Stimulated activated CD8-positive, alpha-beta memory T cell treated with anti-CD3 and anti-CD28 coated beads, Interleukin-15, amount 100 ng/mL, for 1 hour (primary cell): Measurements from ENCODE around the gene TSPAN11.
"Not testable (repeated sequence)": the region's sequence is repeated elsewhere in the genome, so short reads cannot be mapped to it uniquely, and the experiment has no call there.

ENCODE experiments used
- DNase-seq: peaks from one replicate; pipeline ENCODE4 v3.0.0-alpha.2; 2020; ENCODE audit warnings: low read depth

Gene TSPAN11

DNA sequence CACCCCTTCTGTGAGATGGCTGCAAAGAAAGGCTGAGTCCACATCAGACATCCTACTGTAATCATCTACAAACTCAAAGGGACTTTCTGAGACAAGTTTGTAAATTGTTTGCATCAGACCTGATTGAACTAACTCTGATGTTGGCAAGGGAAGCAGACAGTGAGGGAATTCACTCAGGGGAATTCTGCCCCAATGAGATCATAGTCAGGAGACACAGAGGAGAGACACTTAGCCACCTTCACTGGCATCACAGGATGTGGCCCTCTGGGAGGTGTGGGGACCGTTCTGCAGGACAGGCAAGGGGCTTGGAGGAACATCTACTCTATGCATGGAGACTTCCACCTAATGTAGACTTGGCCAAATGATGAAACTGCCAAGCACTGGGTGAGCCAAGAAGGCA lies 76.5 kb downstream of the TSPAN11 start:
- DNase-seq: no peak

DNA sequence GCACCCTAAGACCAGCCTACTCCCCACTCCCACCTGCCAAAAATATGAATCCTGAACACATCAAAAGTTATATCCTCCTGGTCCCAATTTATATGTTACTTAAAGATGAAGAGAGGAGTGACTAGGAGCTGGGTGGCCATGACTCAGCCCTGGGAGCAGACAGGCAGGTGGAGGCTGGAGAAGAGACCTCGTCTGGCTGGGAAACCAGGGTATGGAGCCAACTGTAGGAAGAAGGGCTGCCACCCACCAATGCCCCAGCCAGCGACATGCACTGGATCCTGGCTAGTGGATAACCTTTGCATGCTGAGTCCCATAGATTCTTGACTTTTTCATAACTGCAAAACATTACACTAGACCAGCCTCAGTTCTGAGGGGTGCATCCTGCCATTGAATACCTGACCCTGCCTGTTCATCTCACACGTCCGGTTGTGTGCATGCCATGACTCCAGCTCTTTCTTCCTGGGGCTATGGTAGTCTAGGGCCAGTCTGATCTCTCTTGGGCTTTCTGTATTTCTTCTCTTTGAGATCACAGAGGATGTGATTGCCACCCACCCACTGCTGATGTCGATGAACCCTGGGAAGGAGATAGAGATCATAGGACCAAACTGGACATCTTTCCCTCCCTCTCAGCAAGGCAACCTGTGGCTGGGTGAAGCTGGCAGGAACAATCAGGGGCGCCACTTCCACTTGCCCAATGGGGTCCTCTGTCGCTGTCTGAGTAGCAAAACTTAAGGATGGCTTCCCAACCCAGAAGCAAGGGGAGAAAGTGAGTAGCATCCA lies 77.5 kb downstream of the TSPAN11 start:
- no peak for DNase-seq

DNA sequence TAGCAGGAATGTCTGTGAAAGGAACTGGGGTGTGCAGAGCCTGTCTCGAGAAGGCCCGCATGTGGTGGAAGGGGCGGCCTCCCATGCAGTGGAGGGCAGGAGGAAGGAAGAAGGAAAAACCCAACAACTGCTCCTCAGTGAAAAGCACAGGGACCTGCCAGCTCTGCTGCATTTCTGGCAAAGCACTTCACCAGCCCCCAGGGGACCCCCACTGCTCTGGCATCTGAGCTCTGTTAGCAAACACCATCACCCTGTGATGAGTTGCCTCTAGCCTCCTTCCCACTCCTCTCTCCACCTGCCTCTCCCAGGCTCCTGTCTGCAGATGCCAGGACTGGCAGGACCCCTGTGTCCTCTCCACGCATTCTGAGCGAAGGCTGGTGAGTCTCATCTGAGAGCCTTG lies 78.1 kb downstream of the TSPAN11 start:
- DNase-seq: no peak

DNA sequence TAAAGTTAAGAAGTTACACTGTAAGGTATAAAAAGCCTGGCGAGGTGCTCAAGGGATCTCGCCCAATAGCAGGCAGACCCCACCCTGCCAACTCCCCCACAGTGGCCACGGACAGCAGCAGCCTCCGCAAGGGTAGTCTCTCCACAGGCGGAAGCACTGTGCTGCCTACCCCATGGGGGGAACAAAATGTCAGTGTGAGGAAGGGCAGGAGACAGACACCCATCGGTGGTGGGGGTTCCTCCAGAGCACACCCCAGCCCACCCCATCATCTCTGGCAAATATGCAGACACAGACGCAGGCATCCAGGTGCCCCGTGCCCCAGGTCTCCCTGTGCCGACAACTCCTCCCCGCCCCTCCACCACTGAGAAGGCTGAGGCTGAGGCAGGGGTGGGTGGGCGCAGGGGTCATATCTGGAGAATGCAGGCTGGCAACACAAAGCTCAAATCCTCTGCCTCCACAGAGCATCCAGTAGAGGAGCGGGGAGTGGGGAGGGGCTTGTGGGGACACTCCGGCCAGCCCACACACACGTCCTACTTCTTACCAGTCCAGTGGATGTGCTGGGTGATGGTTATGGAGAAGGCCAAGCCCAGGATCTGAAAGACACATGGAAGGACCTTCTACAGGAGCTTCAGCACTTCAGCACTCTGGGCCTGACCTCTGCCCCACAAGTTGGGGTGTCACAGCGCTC lies 78.9 kb downstream of the TSPAN11 start:
- no peak for DNase-seq

DNA sequence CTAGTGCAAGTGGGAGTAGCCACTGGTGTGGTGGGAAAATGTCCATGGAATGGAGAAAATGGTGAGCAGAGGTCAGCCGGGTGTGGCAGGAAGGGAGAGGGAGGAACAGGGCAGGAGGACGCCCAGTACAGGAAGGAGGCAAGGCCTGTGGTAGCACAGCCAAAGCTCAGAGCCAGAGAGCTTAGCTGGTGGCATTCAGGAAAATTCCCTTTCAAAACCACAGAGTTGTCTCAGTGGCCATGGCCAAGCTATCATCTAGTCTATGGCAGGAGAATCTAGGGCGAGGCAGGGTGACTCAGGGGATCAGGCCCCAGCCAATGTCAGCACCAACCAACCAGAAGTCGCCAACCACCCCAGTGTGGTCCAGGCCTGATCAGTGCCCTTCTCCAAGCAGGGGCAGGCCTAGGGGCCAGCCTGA lies 79.4 kb downstream of the TSPAN11 start:
- no peak for DNase-seq

DNA sequence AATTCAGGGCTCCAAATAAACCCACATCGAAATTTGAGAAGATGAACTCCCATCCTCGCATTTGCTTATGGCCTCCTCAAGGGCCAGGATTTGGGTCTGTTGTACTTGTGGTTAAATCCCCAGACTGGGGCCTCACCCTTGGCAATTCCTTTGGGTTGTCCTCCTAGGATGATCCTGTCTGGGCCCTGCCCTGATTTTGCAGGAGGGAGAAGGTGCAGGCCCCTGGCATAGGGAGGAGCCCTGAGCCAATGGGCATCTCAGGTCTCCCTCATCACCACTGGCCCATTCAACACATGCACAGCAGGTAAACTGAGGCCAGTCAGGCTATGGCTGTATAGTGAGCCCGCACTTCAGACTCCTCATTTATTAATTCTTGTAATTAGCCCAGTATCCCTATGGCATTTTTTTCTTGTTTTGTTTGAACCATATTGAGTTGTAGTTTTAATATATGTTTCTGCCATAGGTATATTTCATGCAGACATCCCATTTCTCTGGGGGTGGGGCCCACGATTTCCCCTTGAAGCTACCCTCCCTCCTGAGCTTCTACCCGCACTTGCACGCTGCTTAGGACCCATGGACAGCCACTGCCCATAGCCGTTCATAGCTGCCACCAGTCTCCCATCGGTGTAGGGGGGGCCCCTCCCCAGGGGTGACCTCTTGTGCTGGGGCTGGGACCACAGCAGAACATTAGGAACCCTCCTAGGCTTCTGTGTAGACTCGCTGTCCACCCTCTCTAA lies 80.0 kb downstream of the TSPAN11 start:
- DNase-seq: no peak

DNA sequence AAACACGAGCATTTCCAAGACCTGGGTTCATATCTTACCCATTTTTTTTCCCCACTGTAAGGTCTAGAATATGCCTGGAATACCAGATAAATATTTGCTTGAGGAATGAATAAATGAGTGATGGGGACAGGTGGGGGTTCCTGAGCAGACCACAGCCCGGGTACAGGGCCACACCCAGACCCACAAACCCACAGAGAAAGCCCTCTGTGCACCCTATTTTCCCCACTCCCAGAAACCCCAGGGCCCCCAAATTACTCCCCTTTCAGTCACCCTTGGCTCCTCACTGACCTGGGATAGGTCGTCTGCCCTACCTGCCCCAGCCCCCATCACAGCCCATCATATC lies 80.6 kb downstream of the TSPAN11 start:
- no peak for DNase-seq

DNA sequence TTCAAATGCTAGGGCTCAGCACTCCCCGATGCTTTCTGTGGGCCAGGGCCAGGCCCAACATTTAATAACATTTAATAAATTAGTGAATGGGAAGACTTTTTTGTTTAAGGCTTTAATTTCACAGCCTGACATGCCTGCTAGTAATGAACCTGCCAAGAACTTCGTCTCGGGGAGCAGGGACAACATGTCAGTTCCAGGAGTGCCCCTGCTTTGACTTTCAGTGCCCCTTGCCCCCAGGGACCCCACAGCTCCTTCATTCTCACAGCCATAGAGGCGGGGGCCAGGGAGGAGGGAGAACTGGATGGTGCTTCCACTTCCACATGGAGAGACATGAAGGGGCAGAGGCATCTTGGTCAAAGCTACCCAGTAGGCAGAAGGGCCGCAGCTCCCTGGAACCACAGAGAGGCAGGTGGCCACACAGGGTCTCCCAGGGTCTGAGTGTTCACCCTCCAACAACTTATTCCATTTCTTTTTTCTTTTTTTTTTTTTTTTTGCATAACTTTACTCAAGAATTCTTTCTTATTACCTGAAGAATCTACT lies 81.2 kb downstream of the TSPAN11 start:
- DNase-seq: no peak

DNA sequence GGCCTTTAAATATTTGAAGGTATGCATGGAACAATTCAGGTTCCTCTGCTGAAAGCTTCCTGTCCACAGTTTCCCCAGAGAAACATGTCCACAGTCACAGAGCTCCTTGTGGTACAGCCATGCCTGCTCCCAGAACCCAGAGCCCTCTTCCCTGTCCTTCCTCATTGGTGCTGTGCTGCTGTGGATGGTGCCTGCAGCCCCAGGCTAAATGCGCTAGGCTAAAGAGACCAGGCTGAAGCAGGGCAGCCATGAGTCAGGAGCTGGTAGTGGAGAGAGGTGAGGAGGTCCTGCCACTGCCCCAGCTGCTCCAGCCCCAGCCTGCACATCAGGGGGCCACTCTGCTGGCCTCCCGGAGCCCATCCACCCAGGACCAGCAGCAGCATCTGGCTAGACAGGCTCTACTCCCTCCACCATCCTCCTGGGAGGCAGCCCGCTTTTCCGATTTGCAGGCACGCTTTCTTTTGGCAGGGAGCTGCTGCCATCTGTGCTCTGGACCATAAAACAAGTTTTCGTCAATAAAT lies 81.8 kb downstream of the TSPAN11 start:
- DNase-seq: no peak

DNA sequence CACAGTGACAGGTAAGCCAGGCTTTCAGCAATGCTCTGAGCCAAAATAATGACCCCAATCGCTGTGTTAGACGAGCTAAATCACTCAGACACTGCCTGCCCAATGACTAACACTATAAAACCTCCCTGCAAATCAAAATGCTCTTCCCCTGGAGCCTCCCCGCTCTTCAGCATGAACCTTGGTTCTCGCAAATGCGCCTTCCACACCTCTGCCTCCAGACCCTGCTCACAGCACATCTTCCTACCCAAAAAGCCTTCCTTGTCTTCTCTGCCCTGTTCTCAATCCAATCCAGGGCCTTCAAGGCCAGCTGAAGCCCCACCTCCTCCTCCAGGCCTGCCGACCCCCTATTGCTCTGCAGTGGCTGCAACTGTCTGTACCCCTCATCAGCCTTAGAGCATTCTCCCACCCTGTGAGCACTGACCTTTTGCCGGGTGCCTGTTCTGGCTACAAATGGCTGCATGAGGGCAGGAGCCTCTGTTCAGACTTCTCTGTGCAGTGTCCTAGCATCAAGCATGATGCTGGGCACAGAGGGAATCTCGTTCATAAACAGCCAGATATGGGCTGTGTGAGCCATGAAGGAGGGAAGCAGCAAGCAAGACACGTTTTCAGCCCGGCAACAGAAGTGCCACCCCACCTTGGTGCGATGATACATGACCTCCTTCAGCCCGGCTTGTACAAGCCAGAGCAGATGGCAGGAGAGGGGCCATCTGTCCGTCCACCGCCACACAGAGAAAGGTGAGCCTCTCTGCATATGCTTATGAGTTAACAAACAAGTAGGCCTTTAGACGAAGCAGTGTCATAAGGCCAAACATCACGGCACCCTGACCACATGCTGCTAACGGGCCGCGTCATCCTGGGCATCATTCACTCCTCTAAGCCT lies 82.7 kb downstream of the TSPAN11 start:
- no peak for DNase-seq

DNA sequence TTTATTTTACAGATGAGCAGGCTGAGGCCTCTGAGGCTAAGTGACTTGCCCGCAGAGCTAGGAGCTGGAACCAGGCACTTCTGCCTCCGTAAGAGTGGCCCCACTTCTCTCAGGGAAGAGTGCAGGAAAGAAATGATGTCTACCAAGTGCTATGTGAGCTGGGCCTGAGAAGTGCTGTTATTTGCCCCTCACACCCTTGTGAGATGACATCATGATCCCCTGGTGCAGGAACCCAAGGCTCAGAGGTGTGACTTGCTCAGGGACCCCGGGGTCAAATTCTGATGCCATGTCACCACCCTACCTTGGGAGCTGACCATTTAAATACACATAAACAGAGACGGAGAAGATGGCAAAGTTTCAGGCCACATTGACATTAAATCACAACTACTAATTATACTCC lies 83.4 kb downstream of the TSPAN11 start:
- no peak for DNase-seq

DNA sequence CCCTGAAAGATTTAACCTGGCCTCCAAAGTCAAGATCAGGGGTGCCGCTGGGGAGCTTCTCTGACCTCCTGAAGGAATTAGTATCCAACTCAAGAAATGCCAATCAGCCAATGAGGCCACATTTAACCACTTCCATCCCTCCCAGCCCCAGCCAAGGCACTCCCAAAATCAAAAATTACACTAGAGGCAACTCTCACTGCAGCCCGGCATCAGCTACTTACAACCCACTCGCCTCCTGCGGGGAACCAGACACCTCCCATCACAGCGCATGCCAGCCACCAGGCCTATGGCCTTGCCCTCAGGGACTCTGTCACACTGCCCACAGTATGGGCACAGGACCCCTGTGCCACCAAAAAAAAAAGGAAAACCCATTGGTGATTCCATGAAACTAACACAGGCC lies 84.8 kb downstream of the TSPAN11 start:
- no peak for DNase-seq

DNA sequence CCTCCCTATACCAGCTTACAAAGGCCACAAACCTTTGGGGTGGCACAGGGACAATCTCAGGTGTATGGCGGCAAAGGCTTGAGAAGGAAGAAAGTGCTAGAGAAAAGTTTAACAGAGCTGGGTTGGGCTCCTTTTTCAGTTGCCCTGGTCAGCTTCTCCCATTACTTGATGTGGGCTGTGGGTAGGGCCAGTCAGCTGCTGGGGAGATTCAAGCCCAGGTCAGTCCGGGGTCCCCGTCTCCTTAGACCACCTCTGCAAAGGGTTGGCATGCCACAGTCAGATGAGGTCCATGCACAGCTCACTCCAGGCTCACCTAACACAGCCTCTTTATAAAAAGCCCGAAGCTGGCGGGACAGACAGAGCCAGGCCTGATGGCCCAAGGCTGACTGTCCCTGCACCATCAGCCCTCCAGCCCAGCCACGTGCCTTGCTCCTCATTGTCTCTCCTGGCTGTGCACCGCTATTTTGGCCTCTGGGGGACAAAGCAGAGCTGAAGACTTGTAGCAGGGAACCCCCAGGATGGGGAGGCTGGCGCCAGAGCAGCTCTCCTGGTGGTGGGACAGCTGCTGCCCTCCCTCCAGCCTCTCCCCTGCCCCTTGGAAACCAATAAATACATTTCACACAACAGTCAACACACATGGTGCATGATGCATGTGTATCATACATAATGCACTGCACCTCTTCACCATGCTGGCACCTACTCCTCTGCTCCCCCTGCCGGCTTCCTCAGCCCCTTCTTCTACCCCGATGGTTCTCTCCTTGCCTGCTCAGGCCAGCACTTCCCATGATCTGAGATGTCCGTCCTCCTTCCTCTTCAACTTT lies 85.4 kb downstream of the TSPAN11 start:
- DNase-seq: no peak

DNA sequence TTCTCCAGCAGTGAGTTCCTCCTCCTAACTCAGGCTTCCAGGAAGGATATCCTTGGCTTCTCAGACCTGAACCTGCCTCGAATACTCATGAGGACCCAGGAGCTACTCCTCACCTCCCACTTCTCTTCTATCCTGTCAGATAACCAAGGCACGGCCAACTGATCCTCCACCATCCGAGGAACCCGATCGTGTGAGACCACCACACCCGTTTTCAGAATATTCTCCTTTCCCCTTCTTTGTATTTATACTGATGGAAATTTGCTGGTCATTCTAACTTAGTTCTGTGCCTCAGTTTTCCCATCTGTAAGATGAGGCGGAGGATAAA lies 86.0 kb downstream of the TSPAN11 start:
- DNase-seq: not testable (repeated sequence)

DNA sequence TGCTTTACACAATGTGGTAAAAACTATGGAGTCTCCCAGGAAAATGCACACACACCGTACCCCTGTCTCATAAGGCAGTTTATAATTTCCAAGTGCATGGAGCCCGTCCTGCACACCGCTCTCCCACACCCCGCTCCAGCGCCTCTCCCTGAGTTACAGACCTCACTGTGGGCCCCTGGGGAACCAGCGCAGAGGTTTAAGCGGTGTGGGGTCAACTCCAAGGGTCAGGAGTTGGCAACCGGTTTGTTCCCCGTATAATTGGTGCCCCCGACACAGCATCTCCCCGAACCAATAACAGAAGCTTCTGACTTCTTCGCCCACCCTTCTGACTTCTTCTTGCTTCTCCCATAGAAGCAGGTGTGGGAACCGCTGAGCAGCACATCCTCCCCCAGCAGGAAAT lies 88.7 kb downstream of the TSPAN11 start:
- DNase-seq: no peak

DNA sequence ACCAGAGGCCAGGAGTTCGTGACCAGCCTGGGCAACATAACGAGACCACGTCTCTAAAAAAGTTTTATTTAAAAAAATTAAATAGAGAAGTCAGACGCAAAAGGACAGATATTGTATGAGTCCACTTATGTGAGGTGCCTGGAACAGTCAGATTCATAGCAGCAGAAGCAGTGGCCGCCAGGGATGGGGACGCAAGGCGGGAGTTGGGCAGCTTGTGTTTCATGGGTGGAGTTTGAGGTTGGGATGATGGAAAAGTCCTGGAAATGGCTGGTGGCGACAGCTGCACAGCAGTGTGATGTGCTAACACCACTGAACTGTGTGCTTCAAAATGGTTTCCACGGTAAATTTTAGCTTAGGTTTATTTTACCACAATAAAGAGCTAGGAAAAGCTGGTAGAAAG lies 89.5 kb downstream of the TSPAN11 start:
- no peak for DNase-seq

DNA sequence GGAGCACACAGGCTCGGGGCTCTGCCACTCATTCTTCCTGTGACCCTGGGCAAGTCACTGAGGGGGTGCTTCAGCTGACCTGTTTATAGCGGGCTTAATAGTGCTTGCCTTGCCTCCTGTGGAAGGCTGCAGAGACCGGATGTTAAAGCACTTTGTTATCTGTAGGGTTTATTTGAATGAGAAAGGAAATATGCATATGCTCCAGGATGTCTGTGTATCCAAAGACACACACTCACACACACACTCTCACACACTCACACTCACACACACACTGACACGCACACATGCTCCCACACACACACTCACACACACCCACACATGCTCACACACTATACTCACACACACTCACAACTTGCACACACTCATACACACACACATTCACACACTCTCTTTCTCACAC lies 91.0 kb downstream of the TSPAN11 start:
- no peak for DNase-seq

DNA sequence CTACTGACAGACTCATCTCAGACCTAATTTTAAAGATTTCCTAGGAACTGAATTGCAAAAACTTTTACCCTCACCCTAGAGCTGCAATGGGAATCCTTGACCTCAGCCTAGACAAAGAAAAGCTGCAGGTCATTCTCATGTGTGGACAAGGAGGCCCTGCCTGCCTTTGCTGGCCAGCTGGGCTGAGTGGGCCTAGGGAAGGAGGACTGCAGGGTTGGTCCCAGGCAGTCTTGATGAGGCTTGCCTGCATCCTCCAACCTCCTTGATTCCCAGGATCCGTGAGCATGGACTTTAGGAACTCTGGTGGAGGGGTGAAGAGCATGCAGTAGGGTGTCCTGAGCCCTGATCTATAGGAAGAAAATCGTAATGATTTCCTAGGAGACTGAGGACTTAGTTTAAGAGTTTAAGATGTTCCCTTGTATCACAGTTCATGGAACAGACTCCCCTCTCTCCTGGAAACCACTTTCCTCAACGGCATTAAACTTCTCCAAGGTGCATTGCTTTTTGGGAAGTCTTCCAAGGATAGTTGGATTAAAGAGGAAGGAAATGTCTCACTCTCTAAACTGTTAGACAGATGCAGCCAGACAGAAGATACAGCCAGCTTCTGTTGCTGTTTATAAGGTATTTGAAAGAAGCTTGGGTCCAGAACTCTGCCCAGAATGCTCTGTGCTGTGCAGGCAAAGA lies 91.7 kb downstream of the TSPAN11 start:
- DNase-seq: no peak

DNA sequence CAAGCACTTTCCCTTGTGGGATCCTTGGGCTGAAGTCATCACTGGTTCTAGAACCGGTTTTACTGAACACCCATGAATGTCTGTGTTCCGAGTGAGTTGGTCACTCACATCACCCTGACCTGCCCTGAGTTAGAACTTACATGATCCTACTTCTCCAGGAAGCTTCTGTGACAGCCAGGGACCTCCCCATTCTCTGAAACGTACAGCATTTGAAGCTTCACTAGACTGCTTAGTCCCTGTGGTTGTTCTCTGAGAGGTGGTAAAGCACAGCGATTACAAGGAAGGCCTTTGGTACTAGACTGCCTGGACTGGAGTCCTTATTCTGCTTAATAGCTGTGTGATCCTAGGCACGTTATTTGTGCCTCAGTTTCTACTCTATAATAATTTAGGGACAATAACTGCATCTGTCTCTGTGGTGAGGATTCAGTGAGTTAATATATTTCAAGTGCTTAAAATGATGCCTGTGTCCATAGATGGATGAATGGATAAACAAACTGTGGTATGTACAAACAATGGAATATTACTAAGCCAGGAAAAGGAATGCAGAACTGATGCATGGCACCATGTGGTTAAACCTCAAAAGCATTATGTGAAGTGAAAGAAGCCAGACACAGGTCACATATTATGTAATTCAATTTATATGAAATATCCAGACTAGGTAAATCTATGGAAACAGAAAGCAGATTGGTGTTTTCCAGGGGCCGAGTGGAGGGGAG lies 92.4 kb downstream of the TSPAN11 start:
- no peak for DNase-seq

DNA sequence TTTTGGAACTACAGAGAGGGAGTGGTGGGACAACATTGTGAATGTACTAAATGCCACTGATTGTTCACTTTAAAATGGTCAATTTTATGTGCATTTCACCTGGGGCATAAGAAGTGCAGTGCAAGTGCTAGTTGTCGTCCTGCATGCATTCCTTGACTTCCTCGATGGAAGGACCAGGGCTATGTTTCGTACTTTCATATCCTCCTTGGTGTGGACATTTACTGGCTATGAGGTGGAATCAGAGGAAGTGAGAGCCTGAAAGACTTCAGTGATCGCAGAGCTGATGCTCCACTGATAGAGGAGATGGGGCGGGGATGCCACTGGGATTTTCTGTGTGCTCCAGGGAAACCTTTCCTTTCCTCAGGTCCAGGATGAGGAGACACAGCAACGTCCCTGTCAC lies 93.0 kb downstream of the TSPAN11 start:
- DNase-seq: no peak
